DMS 273 (cell line): ENCODE results near the gene IL17RB.
A peak's percentile ranks its signal among the peaks of the same experiment; 100 is the strongest.

ENCODE experiments used
- DNase-seq: peaks from one replicate; lab custom pipeline; 2025; ENCODE audit not compliant: unreplicated experiment; lab: John Stamatoyannopoulos, UW

The IL17RB gene

DNA sequence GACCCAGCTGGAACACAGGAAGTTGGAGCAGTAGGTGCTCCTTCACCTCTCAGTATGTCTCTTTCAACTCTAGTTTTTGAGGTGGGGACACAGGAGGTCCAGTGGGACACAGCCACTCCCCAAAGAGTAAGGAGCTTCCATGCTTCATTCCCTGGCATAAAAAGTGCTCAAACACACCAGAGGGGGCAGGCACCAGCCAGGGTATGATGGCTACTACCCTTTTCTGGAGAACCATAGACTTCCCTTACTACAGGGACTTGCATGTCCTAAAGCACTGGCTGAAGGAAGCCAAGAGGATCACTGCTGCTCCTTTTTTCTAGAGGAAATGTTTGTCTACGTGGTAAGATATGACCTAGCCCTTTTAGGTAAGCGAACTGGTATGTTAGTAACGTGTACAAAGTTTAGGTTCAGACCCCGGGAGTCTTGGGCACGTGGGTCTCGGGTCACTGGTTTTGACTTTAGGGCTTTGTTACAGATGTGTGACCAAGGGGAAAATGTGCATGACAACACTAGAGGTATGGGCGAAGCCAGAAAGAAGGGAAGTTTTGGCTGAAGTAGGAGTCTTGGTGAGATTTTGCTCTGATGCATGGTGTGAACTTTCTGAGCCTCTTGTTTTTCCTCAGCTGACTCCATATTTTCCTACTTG, 11.9 kb downstream of the IL17RB start:
- no peak for DNase-seq

DNA sequence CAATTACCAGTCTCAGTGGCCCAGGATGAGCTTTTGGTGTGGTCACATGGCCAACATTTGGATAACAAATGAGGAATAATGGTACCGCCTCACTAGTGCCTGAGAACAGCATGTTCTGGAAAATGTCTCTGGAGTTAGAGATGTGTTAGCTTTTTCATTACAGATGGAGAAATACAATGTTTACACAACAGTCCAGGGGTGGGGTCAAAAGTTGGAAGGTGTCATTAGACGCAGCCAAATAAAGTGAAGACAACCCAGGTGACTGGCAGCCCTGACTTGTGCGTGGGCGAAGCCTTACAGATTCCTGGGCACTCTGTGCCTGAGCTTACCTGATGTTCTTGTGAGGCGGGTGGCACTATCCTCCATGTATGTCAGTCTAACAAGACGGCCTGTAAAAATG, 12.8 kb downstream of the IL17RB start:
- no peak for DNase-seq

DNA sequence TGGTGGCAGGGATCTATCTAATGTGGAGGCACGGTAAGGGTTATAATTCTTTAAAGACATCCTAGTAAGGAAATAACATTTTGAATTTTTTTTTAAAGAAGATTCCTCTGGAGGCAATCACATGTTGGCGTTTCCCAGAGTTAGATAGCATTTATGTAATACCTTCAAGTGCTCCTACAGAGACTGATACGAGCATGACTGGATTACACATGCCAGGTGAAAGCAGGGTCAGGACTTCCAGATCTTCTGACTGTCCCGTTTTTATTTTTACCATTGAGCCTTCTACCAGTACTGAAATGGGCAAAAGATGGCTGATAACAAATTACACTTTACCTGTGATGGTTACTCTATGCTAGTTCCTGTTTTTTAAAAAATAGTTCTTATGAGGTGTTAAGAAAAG, 13.8 kb downstream of the IL17RB start:
- no peak for DNase-seq

DNA sequence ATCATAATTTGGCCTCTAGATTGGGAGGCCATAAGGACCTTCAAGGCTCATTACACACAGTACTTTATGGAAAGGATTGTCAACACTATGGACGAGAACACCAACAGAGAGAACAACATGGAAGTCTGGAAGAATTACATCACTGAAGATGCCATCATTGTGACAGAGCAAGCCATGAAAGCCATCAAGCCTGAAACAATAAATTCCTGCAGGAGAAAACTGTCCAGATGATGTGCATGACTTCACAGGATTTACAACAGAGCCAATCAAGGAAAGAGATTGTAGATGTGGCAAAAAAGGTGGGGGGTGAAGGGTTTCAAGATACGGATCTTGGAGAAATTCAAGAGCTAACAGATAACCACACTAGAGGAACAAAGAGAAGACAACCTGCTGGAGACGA, 15.9 kb downstream of the IL17RB start:
- DNase-seq, result no peak

DNA sequence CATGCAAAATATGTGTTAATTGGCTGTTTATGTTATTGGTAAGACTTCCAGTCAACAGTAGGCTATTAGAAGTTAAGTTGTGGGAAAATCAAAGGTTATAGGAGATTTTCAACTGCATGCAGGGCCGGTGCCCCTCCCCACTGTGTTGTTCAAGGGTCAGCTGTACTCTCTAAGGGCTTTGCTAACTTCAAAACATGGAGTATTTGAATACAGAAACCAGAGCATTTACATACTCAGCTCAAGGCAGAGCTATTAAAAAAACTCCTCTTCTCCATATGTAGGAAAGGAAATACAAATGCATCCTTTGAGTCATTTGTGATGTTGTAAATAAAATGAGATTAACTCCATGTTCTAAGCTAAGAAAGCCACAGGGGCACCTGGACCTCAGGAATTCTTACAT, 16.8 kb downstream of the IL17RB start:
- no peak for DNase-seq

DNA sequence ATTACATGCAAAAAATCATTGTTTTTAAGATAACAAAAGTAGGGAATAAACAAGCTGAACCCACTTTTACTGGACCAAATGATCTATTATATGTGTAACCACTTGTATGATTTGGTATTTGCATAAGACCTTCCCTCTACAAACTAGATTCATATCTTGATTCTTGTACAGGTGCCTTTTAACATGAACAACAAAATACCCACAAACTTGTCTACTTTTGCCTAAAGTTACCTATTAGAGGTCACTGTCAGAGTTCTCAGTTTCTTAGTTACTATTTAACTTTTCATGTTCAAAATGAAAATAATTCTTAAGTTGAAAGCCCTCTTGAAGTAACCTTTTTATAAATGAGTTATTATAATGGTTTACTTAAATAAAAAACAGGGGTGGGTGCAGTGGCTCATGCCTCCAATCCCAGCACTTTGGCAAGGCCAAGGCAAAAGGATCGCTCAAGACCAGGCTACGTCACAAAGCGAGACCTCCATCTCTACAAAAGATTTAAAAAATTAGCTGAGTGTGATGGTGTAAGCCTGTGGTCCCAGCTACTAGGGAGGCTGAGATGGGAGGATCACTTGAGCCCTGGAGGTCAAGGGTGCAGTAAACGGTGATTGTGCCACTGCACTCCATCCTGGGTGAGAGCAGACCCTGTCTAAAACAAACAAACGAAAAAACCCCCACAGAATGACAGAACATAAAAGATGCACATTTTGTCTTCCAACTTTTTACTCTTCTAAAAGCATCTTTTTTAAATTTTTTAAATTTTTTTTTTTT, 19.5 kb downstream of the IL17RB start:
- DNase-seq, result no peak

DNA sequence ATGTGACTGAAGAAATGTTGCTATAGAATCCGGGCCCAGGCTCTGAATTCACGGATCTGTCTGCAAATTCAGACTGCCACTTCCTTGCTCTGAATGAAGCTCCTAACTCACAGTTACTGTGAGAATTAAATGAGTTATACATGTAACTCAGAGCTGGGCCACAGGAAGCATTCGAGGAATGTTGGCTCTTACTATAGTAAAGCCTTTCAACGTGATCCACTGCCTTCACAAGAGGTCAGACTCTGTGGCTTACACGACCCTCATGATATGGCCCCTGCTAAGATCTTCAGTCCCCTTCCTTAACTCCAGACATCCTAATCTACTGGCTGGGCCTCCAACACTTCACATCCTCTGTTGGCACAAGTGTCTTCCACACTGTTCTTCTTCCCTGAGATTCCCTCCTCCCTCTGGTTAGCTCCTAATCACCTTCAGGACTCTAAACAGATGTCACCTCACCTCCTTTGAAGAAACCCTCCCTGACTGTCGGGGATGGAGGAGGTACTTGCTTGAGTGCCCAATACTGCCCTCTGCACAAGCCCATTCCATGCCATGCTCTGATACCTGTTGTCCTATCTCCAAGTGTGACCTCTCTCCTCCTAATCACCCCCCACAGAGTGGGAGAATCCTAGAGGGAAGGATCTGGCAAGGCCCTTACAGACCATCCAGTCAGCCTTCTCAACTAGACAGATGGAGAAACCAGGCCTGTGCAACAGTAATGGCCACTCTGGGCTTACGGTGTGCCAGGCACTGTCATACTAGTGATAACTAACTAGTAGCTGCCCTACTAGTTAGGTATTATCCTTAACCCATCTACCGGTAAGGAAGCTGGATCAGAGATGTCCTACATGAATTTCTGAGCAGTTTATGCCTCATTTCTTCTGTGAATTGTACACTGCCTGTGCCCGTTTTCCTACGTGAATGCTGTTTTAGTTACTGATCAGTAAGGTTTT, 34.3 kb downstream of the IL17RB start:
- DNase-seq, result no peak

DNA sequence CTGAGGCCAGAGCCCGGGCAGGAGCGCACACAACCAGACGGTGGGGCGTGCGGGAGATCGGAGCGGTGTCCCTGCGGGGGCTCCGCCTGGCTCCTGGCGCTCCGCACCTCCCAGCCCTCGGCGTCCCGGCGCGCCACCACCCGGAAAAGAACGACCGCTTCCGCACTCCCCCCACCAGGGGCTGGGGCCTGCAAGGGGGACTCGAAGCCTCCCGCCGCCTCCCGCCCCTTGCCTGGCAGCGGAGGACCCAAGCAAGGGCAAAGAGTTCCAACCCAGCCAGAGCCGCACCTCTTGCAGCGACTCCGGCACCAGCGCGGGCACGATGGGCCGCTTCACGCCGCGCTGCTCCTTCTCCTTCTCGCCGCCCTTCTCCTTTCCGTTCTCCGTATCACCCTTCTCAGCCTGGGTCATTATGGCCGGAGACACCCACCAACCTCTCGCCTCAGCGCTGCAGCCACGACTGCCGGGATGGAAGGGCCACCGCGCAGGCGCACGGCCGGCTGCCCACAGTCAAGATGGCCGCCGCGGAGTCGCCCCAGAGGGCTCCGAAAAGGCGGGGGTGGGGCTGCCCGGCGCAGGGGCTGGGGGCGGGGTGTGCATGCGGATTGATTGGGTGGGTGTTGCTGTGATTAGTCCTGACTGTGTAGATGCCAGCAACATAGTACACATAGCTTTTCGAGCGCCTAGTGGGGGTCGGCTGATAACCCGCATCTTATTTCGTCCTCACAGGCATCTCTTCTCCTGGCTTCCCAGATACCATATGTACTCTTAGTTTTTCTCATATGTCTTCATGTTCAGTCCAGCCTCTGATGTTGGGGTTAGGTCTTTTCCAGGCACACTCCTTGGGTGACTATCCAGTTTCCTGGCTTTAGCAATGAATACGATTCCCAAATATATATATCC, 35.6 kb downstream of the IL17RB start, which contains the start of gene ACTR8:
Gene ACTR8, minus strand, starts transcription at position 462 of the 903 bp plus-strand sequence. Its CDS starts 51 bp downstream, at position 411.
- peak; percentile 79 for DNase-seq

DNA sequence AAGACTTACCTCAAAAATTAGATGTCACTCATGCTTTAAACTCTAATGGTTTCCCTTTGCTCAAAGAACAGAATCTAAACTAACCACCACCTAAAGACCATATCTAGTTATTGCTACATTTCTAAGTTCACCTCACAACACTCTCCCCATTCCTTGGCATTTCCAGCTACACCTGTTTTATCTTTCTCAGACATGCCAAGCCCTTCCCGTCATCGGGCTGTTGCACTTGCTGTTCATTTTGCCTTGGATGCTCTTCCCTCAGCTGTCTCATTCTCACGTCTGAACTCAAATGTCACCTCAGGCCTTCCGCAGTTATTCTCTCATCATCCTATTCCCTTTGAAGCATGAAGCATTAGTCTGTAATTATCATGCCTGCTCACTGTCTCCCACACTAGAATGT, 36.6 kb downstream of the IL17RB start:
- no peak for DNase-seq

DNA sequence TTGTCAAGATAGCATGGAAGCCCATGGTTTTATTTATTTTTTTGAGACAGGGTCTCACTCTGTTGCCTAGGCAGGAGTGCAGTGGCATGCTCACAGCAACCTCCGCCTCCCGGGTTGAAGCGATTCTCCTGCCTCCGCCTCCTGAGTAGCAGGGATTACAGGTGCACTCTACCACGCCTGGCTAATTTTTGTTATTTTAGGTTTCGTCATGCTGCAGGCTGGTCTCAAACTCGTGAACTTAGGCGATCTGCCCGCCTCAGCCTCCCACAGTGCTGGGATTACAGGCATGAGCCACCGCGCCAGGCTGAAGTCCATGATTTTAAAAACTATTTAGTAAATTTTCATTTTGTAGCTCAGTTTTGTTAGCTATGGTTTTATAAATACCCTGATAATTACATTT, 38.3 kb downstream of the IL17RB start:
- DNase-seq, result no peak

DNA sequence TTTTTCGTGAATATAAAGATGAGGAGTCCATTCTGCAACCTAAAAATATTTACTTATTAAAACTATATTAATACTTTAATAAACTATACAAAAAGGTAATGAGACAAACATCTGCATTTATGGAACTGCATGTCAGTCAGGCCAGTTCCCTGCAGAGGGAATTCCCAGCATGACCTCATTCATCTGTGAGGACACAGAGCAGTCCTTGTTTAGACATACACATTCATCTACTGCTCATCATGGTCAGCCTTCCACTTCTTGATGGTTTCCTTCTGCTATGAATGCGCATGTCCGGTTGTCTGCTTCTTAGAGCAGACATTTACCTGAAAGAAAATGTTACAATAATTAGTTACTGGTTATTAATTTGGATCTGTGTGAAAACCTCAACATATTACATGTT, 38.9 kb downstream of the IL17RB start:
- no peak for DNase-seq

DNA sequence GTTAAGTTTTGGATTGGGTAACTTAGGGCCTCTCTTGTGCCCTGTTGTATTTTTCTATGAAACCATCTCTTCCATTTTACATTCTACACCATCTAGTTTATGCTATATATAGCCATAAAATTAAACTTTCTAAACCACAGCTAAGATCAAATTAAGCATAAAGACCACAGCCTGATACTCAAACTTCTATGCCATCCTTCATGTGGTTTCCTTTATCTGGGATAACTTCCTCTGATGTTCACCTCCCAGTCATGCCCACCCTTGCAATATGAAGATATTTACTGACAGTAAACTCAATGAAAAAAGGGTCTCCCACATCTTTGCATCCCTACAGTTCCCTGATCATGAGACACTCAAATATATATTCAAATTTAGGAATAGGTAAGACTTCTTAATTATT, 41.1 kb downstream of the IL17RB start:
- DNase-seq, result no peak

DNA sequence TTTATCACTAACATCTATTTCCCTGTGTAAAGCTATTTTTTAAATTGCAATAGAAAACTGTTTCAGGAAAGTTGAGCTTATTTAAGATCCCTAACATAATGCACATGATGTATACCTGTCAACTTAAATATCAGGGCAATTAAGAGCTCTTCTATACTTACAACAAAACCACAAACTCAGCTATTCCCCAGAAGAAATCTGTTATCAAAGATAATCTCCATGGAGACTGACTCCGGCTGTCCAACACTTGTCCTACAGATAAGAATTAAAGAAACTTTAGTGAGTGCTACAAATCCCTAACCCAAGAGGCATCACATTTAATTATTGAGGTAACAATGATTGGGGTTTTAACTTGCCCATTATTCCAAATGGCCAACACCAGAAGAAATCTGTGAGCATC, 41.9 kb downstream of the IL17RB start:
- no peak for DNase-seq

DNA sequence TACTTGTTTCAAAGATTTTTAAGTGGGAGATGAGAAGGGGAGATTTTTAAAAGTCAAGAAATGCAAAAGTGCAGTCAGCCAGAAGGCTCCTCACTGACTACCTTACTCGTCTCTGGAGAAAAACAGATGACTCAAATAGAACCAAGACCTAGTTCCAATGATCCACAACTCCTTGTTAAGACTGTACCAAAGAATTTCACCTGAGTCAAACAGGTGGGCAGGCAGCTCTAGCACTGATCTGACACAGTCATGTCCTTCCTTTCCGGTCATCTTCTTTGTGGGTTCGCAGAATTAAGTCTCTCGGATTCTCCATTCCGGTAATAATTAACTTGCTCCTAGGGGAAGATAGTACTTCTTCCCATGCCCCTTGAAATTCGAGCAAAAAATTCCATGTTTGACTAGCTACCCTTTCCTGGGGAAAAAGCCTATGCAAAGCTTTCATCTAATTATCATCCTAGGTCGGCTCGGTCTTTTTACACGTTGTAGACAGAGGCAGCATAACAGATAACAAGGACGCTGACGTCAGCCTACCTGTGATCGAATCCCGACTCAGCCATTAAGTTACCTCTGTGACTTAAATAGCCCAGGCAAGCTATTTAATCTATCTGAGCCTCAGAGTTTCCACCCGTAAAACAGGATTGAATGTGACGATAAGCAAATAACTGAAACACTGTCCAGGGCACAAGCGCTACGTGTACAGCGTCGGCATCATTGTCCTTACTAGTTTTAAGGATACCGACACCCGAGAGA, 44.5 kb downstream of the IL17RB start:
- DNase-seq, result peak; percentile 45

DNA sequence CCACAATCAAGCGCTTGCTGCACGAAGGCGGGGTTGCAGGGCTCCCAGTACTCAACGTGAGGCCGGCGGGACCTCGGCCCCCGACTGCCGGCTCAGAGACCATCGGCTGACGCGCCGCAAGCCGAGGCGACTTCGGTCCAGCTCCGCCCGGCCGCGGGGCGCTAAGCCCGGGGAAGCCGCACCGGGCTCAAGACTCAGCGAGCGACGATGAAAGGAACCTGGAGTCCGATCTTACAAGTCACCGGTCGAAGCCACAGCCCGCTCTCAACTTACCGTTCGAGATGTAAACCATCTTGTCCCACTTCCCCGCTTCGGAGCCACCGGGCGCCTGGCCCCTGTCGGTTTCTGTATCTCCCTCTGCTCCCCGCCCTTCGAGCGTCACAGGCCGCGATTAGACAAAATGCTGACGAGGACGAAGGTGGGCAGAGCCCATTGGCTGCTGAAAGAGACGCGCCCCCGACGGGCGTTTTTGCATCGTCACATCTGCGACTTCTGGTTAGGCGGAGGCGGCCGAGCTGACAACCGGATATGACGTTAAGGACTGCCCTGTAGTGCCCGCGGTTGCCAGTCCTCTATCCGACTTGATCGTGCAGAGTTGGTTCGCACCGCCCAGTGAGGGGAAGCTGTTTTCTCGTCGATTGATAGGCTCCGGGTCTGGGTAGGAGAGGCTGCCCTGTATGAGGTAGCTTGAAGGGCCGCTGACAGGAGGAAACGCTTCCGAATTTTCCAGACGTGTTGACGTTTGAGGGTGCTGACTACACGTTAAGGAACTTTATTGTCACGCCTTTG, 45.3 kb downstream of the IL17RB start, which contains the start of gene SELENOK:
Gene SELENOK, minus strand, starts transcription at position 363 of the 789 bp plus-strand sequence.
- peak; percentile 98 for DNase-seq

DNA sequence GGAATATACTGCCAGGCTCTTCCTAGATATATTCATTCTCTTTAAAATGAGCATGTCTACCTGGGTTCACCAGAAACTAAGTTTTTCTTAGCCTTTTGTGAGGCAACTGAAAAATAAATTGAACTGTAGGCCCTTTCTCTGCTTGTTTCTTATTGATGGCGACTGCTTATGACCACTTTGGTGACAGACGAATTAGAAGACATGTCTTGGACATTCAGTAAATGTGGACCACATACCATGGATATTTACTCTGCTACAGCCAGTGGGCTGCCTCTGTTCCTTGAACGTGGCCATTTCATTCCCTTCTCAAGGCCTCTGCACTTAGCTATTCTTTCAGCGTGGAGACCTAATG, 45.9 kb downstream of the IL17RB start:
- DNase-seq, result no peak

DNA sequence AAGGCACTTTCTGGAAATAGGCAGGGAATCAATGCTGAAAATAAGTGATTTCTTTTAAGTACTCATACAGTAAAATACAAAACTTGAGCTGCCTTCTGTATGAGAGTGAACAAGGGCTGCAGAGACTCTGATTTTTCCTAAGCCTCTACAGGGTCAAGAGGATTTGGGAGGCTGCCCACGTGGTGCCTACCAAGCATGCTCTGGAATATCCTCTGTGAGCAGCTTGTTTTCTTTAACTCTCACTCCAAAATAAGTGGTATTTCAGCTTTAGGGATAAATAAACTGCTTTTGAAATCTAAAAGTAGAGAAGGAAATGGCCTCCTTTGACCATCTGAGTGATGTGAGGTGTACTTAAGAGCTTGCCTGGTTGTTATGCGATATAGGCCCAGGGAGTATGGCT, 53.4 kb downstream of the IL17RB start:
- DNase-seq, result no peak

DNA sequence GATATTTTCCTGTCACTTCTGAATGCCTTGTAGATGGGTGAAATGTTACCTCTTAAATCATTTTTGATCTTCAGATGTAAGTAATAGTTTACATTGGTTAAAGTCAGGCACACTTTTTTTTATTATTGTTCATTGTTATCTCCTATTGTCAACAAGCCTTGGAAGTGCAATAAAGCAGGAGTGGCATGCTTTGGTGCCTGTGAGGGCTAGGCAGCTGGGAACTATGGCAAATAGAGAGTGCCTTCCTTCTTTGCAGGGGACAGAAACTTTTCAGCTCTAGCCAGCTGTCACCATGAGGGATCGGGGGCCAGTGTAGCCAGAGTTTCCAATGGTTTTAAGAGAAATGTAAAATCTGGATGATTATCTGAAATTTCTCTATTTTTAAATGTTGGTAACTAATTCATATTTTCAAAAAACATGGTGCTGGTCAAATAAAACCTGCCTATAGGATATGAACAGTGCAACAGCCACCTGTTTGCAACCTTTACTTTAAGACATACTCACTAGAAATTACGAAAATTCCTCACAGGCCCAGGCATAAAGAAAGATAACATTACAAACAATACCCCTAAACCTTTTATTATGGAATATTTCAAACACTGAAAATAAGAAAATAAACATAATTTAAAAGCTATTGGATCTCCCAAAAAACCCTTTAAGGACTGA, 54.4 kb downstream of the IL17RB start:
- no peak for DNase-seq

DNA sequence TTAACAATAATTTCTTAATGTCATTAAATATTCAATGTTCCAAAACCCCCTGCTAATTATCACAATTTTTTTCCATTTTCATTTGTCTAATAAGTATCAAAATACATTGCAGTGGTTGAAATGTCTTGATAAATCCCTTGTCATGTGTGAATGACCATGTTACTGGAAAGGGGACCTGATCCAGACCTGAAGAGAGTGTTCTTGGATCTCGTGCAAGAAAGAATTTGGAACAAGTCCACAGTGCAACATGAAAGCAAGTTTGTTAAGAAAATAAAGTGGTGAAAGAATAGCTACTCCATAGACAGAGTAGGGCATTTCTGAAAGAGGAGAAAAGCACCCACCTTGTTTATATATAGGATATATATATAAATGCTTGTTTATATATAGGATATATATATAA, 55.7 kb downstream of the IL17RB start:
- no peak for DNase-seq
